Measurements from ENCODE around the gene TSPAN14.
A peak's percentile ranks its signal among the peaks of the same experiment; 100 is the strongest.

Gene TSPAN14

GRCh38 chr10:80509108-80509402, 54.9 kb downstream of the TSPAN14 start:
- no peak for DNase-seq

- DNase-seq, result no peak
Observed at GRCh38 chr10:80509403-80510161, 55.5 kb downstream of the TSPAN14 start.

- DNase-seq, result no peak
Observed at GRCh38 chr10:80512031-80512526, 58.0 kb downstream of the TSPAN14 start.

GRCh38 chr10:80513106-80513505, 59.0 kb downstream of the TSPAN14 start:
- no peak for DNase-seq

- DNase-seq, result no peak
Observed at GRCh38 chr10:80515511-80515910, 61.4 kb downstream of the TSPAN14 start.

DNA sequence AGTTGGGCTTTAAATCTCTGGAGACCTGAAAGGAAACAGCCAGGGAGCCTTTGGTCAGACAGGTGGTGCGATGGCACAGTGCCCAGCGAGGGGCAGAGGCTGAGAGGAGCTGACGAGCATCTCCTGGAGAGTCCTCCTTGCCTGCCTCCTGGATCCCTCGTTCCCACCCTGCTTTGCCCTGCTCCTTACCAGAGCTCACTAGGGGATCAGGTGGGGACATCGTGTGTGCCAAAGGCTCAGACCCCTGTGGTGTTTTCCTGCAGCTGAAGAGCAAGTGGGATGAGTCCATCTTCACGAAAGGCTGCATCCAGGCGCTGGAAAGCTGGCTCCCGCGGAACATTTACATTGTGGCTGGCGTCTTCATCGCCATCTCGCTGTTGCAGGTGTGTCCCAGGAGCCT, 61.8 kb downstream of the TSPAN14 start:
- DNase-seq, result no peak

- no peak for DNase-seq
Observed at GRCh38 chr10:80516506-80517075, 62.5 kb downstream of the TSPAN14 start.

DNA sequence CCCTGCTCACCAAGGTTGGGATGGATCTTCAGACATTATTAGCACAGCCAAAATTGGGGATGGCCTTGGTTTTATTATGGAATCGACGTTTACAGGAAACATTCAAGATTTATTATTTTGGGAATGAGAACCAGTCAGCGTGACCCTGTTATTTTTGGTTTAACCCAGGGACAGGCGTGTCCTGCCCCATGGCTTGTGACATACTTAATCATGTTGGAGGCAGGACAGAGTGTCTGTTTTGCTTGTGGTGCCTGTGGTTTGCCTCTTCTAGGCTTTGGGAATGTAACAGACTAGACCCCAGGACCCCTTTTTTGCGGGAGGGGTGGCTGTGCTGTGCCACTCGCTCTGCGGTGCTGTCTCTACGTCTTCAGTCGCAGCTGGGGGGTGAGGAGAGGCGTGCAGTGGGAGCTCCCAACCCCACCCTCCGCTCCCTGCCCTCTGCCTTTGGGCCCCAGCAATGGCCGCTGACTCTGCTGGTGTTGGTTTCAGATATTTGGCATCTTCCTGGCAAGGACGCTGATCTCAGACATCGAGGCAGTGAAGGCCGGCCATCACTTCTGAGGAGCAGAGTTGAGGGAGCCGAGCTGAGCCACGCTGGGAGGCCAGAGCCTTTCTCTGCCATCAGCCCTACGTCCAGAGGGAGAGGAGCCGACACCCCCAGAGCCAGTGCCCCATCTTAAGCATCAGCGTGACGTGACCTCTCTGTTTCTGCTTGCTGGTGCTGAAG, 63.5 kb downstream of the TSPAN14 start:
- no peak for DNase-seq

DNA sequence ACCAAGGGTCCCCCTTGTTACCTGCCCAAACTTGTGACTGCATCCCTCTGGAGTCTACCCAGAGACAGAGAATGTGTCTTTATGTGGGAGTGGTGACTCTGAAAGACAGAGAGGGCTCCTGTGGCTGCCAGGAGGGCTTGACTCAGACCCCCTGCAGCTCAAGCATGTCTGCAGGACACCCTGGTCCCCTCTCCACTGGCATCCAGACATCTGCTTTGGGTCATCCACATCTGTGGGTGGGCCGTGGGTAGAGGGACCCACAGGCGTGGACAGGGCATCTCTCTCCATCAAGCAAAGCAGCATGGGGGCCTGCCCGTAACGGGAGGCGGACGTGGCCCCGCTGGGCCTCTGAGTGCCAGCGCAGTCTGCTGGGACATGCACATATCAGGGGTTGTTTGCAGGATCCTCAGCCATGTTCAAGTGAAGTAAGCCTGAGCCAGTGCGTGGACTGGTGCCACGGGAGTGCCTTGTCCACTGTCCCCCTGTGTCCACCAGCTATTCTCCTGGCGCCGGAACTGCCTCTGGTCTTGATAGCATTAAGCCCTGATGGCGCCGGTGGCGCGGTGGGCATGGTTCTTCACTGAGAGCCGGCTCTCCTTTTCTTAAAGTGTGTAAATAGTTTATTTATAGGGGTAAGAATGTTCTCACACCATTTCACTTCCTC, 64.2 kb downstream of the TSPAN14 start:
- DNase-seq, result no peak

DNA sequence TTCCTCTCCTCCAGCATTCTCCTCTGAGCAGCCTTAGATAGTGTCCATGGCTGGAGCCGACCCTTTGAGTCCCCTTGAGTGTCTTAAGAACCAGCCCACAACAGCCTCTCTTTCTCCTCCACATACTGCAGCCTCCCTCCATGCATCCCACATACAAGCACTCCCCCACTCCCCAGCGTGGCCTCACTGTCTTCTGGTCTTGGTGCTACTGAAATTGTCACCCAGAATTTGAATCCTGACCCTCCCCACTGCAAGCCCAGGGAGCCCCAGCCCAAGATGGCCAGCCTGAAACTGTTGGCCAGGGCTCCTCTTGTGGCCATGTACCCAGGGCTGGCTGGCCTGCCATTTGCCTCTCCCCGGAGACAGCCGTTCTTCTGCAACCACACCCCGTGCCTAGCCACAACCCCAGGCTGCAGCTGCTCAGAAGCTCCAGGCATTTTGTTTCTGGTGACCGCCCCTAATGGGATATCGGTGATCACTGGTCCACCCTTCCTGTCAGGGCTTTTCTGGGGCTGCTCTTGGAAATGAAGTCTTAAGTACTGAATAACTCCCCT, 64.8 kb downstream of the TSPAN14 start:
- DNase-seq, result no peak

- DNase-seq, result no peak
Observed at GRCh38 chr10:80519936-80520650, 66.0 kb downstream of the TSPAN14 start.

GRCh38 chr10:80520661-80521470, 66.8 kb downstream of the TSPAN14 start:
- no peak for DNase-seq

DNA sequence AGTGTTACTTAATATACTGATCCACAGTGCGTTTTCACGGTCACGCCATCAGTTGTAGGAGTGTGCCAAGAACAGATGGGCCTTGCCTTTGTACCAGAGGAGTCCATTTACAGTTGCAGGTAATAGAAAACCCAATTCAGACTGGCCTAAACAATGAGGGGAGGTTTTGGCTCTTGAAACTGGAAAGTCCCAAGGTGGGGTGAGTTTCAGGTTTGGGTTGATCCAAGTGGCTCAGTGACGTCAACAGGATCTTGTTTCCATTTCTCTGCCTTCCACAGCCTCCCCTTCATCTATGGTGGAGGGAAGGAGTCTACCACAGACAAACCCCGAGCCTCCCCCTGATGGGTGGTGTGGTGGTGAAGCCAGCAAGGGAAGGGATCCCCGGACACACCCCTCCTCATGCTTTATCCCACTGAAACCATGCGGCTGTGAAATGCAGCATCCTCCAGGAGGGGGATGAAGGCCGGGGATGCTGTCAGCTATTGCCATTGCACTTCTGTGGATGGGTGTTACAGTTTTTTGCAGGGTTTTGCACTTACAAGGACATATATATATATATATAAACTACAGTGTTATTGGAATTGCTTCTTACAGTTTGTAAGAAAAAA, 68.8 kb downstream of the TSPAN14 start:
- no peak for DNase-seq

DNA sequence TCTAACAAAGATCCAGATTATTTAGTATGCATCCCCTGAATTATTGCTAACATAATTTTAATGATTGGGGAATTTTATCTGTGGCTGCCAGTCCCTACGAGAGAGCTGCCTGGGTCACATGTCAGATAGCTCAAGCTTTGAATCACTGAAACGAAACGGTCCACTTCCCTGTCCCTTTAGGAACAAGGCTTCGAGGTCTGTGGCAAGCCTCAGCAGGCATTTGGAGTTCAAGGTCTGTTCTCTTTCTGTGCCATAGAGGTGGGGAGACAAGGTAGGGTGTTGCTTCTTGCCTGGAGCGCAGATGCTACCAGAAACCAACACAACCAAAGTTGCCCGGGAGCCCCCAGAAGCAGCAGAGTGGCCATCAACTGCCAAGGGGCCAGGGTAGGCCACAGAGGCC, 69.7 kb downstream of the TSPAN14 start:
- DNase-seq, result no peak

DNA sequence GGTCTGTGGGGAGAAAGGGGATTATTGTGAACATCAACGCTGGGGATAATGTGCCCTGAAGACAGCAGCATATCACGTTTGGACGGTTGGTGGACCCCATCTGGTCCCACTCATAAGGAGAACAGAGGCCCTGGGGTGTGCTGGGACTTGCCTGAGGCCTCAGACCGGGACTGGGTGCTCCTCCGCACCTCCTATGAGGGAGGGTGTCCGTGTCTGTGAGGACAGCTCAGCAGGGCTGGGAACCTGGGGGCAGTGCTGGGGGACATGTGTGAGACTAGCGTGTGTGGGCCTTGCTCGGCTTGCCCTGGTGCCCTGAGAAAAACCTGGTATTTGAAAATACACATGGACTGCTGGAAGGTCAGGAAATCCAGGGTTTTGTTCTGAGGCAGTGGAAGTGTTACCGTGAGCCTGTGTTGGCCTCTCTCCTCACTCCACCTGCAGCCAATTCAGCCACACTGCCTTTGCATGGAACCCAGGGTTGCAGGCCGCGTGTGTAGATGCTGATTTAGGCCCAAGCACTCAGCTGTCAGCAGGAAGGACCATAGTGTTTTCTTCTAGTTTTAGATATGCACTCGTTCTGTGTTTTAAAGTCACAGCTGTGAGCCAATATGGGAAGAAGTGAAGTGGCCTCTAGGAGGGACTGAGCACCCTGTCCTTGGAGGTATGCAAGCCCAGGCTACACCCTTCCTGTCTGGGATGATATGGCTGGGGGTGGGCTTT, 70.2 kb downstream of the TSPAN14 start:
- no peak for DNase-seq

DNA sequence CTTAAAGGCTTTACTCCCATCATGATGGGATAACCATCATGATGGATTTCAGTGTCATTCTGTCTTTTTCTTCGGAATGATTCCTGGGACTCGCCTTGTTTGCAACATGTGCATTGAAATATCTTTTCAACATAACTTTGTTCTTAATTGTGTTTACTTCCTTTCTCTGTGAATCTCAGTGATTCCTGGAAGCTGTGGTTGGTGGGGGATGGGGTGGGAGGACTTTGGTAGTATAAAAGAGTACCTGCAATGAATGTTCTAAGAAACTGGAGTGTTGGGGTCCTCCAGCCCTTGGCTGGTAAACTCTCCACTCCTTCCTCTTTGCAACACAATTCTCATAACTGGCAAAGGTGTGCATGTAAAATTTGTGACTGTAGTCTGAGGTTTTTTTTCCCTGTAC, 72.1 kb downstream of the TSPAN14 start:
- DNase-seq, result no peak

DNA sequence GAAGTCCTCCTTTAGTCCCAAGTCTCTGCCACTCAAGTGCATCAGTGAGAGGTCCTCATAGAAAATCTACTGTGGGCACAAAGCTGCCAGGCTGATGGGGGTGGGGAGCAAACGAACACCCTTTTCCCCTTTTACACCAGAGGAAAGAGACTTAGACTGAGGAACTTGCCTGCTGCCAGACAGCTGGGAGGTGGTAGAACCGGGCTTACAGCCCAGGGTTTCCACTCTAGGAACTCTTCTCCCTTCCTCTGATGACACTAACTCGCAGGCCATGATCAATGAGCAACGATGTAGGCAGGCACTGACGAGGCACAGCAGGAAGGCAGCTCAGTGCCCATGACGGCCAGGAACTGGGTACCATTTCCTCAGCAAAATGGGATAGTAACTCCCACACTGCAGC, 72.6 kb downstream of the TSPAN14 start:
- DNase-seq, result no peak

DNA sequence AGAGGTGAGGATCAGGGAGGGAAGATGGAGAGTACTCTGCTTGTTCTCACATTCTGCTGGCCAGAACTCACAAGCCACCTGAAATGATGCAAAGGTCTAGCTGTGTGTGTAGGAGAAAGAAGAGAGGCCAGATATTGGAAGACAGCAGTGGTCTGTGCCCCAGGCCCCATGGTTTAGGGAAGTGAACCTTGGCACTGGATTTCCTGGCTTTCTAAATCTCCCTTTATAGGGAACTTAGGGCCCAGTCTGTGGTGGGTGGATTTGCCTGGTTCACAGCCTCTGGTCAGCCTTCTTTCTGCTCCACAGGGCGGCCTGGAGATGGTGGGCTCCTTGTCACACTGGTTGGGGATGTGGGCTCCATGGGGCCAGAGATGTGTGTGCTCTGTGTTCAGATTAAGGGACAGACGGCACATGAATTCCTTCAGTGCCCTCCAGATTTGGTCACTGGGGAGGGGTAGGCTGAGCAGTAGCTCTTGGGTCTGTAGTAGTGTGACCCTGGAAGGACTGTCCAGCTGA, 74.1 kb downstream of the TSPAN14 start:
- DNase-seq, result no peak

DNA sequence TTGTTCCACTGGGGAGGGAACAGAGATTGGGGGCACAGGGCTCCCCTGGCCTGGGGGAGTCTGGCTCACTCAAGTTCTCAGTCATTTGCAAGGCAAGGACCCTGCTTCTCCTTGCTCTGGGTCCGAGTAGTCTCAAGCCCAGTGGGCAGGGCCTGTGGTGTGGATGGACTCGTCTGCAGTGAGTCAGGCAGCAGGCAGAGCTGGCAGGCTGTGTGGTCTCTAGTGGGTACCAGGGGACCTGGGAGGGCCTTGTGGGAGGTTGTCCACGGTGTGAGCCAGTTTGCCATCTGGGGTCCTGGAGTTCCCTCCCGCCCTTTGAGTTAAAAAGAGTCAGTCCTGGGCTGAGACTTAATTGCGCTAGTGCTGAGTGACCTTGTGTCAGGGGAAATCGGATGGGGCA, 74.8 kb downstream of the TSPAN14 start:
- no peak for DNase-seq

DNA sequence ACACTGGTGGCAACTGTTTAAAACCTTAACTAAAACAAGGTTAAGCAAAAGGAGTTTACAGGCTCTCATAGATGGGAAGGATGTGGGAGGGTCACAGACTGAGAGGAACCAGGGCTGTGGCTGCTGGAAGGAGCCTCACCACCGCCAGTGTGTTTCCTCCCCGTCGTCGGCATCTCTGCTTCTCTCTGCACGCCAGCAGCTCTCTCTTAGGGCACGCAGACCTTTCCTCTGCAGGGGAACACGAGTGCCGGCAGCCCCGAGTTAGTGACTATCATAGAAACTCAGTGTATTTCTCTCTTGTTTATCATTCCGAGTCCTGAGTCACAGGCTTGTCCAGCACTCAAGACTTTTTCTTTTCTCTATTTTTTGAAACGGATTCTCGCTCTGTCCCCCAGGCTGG, 75.5 kb downstream of the TSPAN14 start:
- DNase-seq, result peak in 1 of 2 experiments; percentile 27
